Skeletal muscle tissue (tissue), 4 donors: ENCODE measurements around the gene KIF5A. TPM values are rescaled to one million over a fixed set of nuclear protein-coding genes. Genes with fewer than 3 reads are reported as not detected.
"Not testable (repeated sequence)": the region's sequence is repeated elsewhere in the genome, so short reads cannot be mapped to it uniquely, and the experiment has no call there.

Experiments
- H3K27ac ChIP-seq: one replicate; pipeline ENCODE4 v1.7.0; 2013; ENCODE audit warnings: mild to moderate bottlenecking, low read depth, low read length, inconsistent platforms
- H3K27me3 ChIP-seq, 3 donors: one replicate each; pipeline ENCODE4 v1.7.0; 2013; ENCODE audit warnings: low read length in 3 of 3; ENCODE audit not compliant: control insufficient read depth in 3 of 3, insufficient read depth in 3 of 3
- H3K36me3 ChIP-seq, 3 donors: one replicate each; pipeline ENCODE4 v1.7.0; 2013; ENCODE audit warnings: low read length in 3 of 3; ENCODE audit not compliant: control insufficient read depth in 3 of 3, insufficient read depth in 3 of 3
- H3K4me1 ChIP-seq, 3 donors: one replicate each; pipeline ENCODE4 v1.7.0; 2013; ENCODE audit warnings: low read length in 3 of 3, mild to moderate bottlenecking in 3 of 3; ENCODE audit not compliant: control insufficient read depth in 3 of 3, insufficient read depth in 3 of 3
- H3K4me3 ChIP-seq, 3 donors: one replicate each; pipeline ENCODE4 v1.7.0; 2013; ENCODE audit warnings: low read length in 3 of 3
- H3K9ac ChIP-seq, 3 donors: one replicate each; pipeline ENCODE4 v1.7.0; 2013; ENCODE audit warnings: low read length in 3 of 3, mild to moderate bottlenecking in 3 of 3, moderate library complexity in 2 of 3, low read depth in 1 of 3
- H3K9me3 ChIP-seq, 3 donors: one replicate each; pipeline ENCODE4 v1.7.0; 2013; ENCODE audit warnings: low read length in 3 of 3; ENCODE audit not compliant: control insufficient read depth in 3 of 3
- total RNA-seq: library from RNA; depleted of rRNA; stranded (reverse); fragments of >200 nt; gene quantifications from one replicate; pipeline ENCODE4 v1.2.3, GENCODE V29; 2014
- donor health status: Osteomylitis.

Gene KIF5A
- total RNA-seq, result under 0.01 TPM

DNA sequence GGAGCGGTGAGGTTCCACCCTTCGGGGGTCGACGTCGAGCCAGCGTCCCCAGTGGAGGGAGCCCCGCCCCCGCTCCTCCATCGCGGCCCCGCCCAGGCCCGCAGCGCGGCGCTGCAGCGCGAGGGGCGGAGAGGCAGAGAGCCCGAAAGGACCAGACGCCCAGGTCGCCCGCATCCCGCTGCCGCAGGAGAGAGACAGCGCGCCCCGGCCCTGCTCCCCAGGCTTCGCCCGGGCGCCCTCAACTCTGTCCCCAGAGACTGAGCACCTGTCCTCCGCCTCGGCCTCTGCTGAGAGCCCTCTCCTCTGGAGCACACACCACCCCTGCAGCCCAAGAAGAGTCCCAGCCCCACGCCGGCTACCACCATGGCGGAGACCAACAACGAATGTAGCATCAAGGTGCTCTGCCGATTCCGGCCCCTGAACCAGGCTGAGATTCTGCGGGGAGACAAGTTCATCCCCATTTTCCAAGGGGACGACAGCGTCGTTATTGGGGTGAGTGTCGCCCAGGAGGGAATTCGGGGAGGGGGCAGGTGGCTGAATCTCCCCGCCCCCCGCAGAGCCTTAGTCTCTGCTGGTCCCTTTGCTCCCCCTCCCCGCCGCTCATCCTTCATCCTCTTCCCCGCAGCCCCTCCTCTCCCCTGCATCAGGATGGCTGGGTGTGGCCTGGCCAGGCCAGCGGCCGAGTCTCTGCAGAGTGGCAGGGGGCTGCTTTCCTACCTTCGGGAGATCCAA, at the start of gene KIF5A:
TSS of gene KIF5A (plus strand) at position 136 of the 732 bp plus-strand sequence. CDS start at position 364, 228 bp downstream.
- no peak within 1 kb of the TSS for H3K27ac ChIP-seq
- peaks cover 17 to 19% (median 18%) of the 10 kb centered on the region in 3 donors for H3K4me1 ChIP-seq
- no peaks in the 10 kb centered on the region for H3K36me3 ChIP-seq
- peak within 1 kb of the TSS in 2 of 3 donors; percentile 32 to 45 for H3K4me3 ChIP-seq
- H3K27me3 ChIP-seq, result peaks cover 29 to 42% (median 34%) of the 10 kb centered on the region in 3 donors
- H3K9ac ChIP-seq, result peak within 1 kb of the TSS; percentile 8 to 43 (median 23)
- no peaks in the 10 kb centered on the region for H3K9me3 ChIP-seq

DNA sequence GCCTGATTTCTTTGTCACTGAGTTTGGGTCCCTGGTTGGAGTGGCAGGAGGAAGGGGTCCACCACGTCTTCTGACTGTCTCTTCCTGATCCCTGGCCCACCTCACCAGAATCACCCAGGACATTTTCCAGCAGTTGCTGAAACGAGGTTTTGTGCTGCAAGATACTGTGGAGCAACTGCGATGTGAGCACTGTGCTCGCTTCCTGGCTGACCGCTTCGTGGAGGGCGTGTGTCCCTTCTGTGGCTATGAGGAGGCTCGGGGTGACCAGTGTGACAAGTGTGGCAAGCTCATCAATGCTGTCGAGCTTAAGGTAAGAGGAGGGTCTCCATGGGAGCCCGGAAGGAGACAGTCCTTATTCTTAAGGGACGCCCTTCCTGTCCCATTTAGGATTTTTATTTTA, 49.6 kb upstream of the KIF5A start:
- peaks cover 37 to 56% (median 52%) of the 10 kb centered on the region in 3 donors for H3K36me3 ChIP-seq
- no peaks in the 10 kb centered on the region for H3K27me3 ChIP-seq
- H3K9ac ChIP-seq, result no peak overlapping the region
- no peak overlapping the region for H3K27ac ChIP-seq
- H3K4me3 ChIP-seq, result no peak overlapping the region
- H3K4me1 ChIP-seq, result no peaks in the 10 kb centered on the region
- no peaks in the 10 kb centered on the region for H3K9me3 ChIP-seq

DNA sequence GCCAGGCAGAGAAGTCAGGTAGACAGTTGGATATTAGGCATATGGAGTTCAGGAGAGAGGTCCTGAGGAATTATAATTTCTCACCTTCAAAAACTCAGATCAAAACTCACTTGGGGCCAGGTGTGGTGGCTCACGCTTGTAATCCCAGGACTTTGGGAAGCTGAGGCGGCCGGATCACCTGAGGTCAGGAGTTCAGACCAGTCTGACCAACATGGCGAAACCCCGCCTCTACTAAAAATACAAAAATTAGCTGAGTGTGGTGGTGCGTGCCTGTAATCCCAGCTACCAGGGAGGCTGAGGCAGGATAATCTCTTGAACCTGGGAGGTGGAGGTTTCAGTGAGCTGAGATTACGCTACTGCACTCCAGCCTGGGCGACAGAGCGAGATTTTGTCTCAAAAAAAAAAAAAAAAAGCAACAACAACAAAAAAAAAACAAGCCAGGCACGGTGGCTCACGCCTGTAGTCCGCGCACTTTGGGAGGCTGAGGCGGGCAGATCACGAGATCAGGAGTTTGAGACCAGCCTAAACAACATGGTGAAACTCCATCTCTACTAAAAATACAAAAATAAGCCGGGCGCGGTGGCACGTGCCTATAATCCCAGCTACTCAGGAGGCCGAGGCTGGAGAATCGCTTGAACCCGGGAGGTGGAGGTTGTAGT, 47.4 kb upstream of the KIF5A start:
- not testable (repeated sequence) for H3K27me3 ChIP-seq, H3K9ac ChIP-seq, H3K9me3 ChIP-seq, H3K27ac ChIP-seq, H3K4me1 ChIP-seq, H3K4me3 ChIP-seq
- H3K36me3 ChIP-seq, result peaks cover 43 to 65% (median 57%) of the 10 kb centered on the region in 3 donors

DNA sequence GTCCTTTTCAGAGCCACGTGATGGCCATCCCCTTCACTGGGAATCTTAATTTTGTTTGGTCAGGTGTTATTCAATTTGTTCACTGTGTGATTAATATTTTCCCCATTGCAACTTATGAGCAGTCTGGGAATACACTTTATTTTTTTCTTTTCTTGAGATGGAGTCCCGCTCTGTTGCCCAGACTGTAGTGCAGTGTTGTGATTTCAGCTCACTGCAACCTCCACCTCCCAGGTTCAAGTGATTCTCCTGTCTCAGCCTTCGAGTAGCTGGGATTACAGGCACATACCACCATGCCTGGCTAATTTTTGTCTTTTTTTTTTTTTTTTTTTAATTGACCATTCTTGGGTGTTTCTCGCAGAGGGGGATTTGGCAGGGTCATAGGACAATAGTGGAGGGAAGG, 43.3 kb upstream of the KIF5A start:
- not testable (repeated sequence) for H3K4me1 ChIP-seq, H3K27ac ChIP-seq, H3K27me3 ChIP-seq, H3K9me3 ChIP-seq, H3K9ac ChIP-seq, H3K4me3 ChIP-seq
- H3K36me3 ChIP-seq, result peaks cover 27 to 39% (median 33%) of the 10 kb centered on the region in 3 donors

DNA sequence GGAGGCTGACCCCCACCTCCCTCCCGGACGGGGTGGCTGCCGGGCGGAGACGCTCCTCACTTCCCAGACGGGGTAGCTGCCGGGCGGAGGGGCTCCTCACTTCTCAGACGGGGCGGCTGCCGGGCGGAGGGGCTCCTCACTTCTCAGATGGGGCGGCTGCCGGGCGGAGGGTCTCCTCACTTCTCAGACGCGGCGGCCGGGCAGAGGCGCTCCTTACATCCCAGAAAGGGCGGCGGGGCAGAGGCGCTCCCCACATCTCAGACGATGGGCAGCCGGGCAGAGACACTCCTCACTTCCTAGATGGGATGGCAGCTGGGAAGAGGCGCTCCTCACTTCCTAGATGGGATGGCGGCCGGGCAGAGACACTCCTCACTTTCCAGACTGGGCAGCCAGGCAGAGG, 42.0 kb upstream of the KIF5A start:
- not testable (repeated sequence) for H3K4me3 ChIP-seq, H3K27ac ChIP-seq, H3K4me1 ChIP-seq, H3K27me3 ChIP-seq, H3K9me3 ChIP-seq, H3K9ac ChIP-seq
- peaks cover 30 to 44% (median 40%) of the 10 kb centered on the region in 3 donors for H3K36me3 ChIP-seq

DNA sequence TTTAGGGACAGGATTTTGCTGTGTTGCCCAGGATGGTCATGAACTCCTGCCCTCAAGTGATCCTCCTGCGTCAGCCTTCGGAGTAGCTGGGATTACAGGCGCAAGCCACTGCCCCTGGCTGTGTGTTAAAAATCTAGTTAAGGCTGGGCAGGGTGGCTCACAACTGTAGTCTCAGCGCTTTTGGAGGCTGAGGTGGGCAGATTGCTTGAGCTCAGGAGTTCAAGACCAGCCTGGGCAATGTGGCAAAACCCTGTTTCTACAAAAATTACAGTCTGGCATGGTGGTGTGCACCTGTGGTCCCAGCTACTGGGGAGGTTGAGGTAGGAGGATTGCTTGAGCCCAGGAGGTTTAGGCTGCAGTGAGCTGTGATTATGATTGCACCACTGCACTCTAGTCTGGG, 38.7 kb upstream of the KIF5A start:
- Histone ChIP-seq H3K9me3 (no peaks in the 10 kb centered on the region), H3K4me3 (no peak overlapping the region), H3K9ac (no peak overlapping the region), H3K27me3 (no peaks in the 10 kb centered on the region), H3K36me3 (peaks cover 42 to 48% (median 46%) of the 10 kb centered on the region in 3 donors), H3K27ac (no peak overlapping the region), H3K4me1 (no peaks in the 10 kb centered on the region)

DNA sequence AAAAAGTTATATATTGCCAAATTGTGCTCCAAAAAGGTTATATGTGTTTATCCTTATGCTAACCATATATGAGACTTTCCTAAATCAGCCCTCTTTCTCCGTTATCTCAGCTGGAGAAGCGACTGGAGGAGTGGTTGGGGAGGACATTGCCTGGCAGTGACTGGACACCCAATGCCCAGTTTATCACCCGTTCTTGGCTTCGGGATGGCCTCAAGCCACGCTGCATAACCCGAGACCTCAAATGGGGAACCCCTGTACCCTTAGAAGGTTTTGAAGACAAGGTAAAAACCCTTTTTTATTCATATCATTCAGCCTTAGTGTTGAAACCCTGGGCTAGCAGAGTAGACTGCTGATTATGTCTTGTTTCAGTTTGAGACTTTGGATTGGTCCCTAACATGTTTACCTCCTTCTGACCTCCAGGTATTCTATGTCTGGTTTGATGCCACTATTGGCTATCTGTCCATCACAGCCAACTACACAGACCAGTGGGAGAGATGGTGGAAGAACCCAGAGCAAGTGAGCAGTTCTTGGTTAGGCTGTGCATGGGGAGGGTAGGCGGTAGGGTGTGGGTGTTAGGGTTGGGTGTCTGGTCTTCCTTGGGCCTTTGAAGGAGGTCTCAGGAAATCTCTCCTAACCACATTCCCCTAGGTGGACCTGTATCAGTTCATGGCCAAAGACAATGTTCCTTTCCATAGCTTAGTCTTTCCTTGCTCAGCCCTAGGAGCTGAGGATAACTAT, 38.1 kb upstream of the KIF5A start:
- Histone ChIP-seq H3K4me1 (peaks cover under 1 to 3% (median 3%) of the 10 kb centered on the region in 3 donors), H3K27me3 (no peaks in the 10 kb centered on the region), H3K9me3 (no peaks in the 10 kb centered on the region), H3K36me3 (peaks cover 48 to 52% (median 49%) of the 10 kb centered on the region in 3 donors), H3K27ac (no peak overlapping the region), H3K4me3 (no peak overlapping the region), H3K9ac (no peak overlapping the region)

DNA sequence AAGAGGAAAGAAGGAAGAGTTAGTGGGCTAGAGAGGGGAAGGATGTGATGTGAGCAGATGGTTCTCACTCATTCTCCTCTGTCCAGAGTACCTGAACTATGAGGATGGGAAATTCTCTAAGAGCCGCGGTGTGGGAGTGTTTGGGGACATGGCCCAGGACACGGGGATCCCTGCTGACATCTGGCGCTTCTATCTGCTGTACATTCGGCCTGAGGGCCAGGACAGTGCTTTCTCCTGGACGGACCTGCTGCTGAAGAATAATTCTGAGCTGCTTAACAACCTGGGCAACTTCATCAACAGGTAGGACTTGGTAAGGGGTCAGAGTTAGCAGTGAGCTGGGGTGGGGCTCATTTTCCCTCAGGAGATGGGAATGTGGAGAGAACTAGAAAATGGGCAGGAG, 37.2 kb upstream of the KIF5A start:
- H3K27me3 ChIP-seq, result no peaks in the 10 kb centered on the region
- H3K9me3 ChIP-seq, result no peaks in the 10 kb centered on the region
- H3K4me3 ChIP-seq, result no peak overlapping the region
- no peak overlapping the region for H3K9ac ChIP-seq
- H3K36me3 ChIP-seq, result peaks cover 56 to 60% (median 57%) of the 10 kb centered on the region in 3 donors
- H3K27ac ChIP-seq, result no peak overlapping the region
- H3K4me1 ChIP-seq, result peaks cover 9 to 12% (median 9%) of the 10 kb centered on the region in 3 donors

DNA sequence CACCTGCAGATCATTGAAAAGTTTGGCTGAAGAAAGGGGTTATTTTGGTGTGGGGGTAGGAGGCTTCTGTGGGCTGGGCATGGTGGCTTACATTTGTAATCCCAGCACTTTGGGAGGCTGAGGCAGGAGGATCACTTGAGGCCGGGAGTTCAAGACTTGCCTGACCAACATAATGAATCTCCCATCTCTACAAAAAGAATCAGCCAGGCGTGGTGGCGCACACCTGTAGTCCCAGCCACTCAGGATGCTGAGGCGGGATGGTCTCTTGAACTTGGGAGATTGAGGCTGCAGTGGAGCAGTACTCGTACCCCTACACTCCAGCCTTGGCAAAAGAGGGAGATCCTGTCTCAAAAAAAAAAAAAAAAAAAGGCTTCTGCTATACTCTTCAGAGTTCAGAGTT, 36.6 kb upstream of the KIF5A start:
- Histone ChIP-seq H3K9ac (no peak overlapping the region), H3K4me1 (peaks cover 13 to 15% (median 15%) of the 10 kb centered on the region in 3 donors), H3K27me3 (no peaks in the 10 kb centered on the region), H3K36me3 (peaks cover 56 to 60% (median 57%) of the 10 kb centered on the region in 3 donors), H3K4me3 (no peak overlapping the region), H3K9me3 (no peaks in the 10 kb centered on the region), H3K27ac (no peak overlapping the region)

DNA sequence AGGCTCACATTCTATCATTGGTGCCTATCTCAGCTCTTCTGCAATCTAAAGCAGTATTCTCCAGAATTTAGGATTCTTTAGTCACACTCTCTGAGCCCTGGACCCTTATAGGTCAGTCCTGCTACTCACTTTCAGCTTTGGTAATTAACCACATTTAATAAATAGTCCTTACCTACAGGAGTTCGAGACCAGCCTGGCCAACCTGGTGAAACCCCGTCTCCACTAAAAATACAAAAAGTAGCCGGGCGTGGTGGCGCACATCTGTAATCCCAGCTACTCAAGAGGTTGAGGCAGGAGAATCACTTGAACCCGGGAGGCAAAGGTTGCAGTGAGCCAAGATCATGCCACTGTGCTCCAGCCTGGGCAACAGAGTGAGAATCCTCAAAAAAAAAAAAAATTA, 36.2 kb upstream of the KIF5A start:
- H3K9ac ChIP-seq, H3K4me3 ChIP-seq, H3K27me3 ChIP-seq, H3K9me3 ChIP-seq, H3K27ac ChIP-seq: not testable (repeated sequence)
- Histone ChIP-seq H3K4me1 (peaks cover 13 to 19% (median 15%) of the 10 kb centered on the region in 3 donors), H3K36me3 (peaks cover 56 to 58% (median 57%) of the 10 kb centered on the region in 3 donors)
